NCI-H2196 (cell line): ENCODE data around the gene ACSF3.
A peak's percentile ranks its signal among the peaks of the same experiment; 100 is the strongest.
"Not testable (repeated sequence)": the region's sequence is repeated elsewhere in the genome, so short reads cannot be mapped to it uniquely, and the experiment has no call there.

ENCODE experiments used
- DNase-seq: peaks from one replicate; lab custom pipeline; 2025; ENCODE audit not compliant: unreplicated experiment; lab: John Stamatoyannopoulos, UW

ACSF3 gene

GRCh38 chr16:89072548-89073130 is 21.0 kb upstream of the ACSF3 start:
- no peak for DNase-seq

- DNase-seq: no peak
Observed at GRCh38 chr16:89073346-89074071, 20.1 kb upstream of the ACSF3 start.

- not testable (repeated sequence) for DNase-seq
Observed at GRCh38 chr16:89074072-89074674, 19.5 kb upstream of the ACSF3 start.

GRCh38 chr16:89074803-89075688 is 18.6 kb upstream of the ACSF3 start:
- DNase-seq: no peak

GRCh38 chr16:89076159-89076558 is 17.5 kb upstream of the ACSF3 start:
- DNase-seq: no peak

- no peak for DNase-seq
Observed at GRCh38 chr16:89077076-89077475, 16.6 kb upstream of the ACSF3 start.

GRCh38 chr16:89078172-89078571 is 15.5 kb upstream of the ACSF3 start:
- DNase-seq: no peak

GRCh38 chr16:89079434-89079980 is 14.1 kb upstream of the ACSF3 start:
- no peak for DNase-seq

- no peak for DNase-seq
Observed at GRCh38 chr16:89080196-89080853, 13.3 kb upstream of the ACSF3 start.

GRCh38 chr16:89081556-89081955 is 12.1 kb upstream of the ACSF3 start:
- DNase-seq: no peak

GRCh38 chr16:89084411-89084810 is 9.2 kb upstream of the ACSF3 start:
- DNase-seq: no peak

GRCh38 chr16:89084814-89085612 is 8.6 kb upstream of the ACSF3 start:
- DNase-seq: no peak

- DNase-seq: no peak
Observed at GRCh38 chr16:89085755-89086154, 7.9 kb upstream of the ACSF3 start.

- no peak for DNase-seq
Observed at GRCh38 chr16:89087922-89088497, 5.6 kb upstream of the ACSF3 start.

- no peak for DNase-seq
Observed at GRCh38 chr16:89089120-89089519, 4.5 kb upstream of the ACSF3 start.

GRCh38 chr16:89090182-89090630 is 3.4 kb upstream of the ACSF3 start:
- peak; percentile 68 for DNase-seq

GRCh38 chr16:89090669-89091426 is 2.8 kb upstream of the ACSF3 start:
- peak; percentile 18 for DNase-seq

GRCh38 chr16:89092013-89092412 is 1.6 kb upstream of the ACSF3 start:
- DNase-seq: no peak

- not testable (repeated sequence) for DNase-seq
Observed at GRCh38 chr16:89093252-89093601, 425 bp upstream of the ACSF3 start.
